HepG2 (cell line): ENCODE data around the gene CNGA2. TPM values are rescaled to one million over a fixed set of nuclear protein-coding genes. Genes with fewer than 3 reads are reported as not detected.

Experiments used
- ATAC-seq: fragments of 200-7000 bp; cut with Tn5 transposase; 3 replicates; pipeline ENCODE4 v1.9.1; 2020; ENCODE audit warnings: mild to moderate bottlenecking, moderate library complexity
- BruUV-seq: library from RNA; stranded (reverse); fragments of 400-500 nt; replicated peaks from 2 replicates; lab custom pipeline; 2021; lab: Mats Ljungman, UMichigan
- CTCF ChIA-PET: fragments of 300-600 bp; formaldehyde crosslinking; extraction: SDS; loops from one replicate; lab custom pipeline; 2021; ENCODE audit warnings: low total read pairs, inconsistent platforms, low intra/inter-chr PET ratio; lab: Yijun Ruan, JAX
- POLR2A ChIA-PET: fragments of 350-600 bp; sonication (Branson Sonifier 250); formaldehyde crosslinking; loops from one replicate; lab custom pipeline; 2020; ENCODE audit warnings: antibody characterized with exemption, inconsistent platforms; lab: Yijun Ruan, JAX
- DNase-seq: peaks from one replicate; pipeline ENCODE4 v3.0.0-alpha.2; 2015; ENCODE audit warnings: low spot score
- FAIRE-seq: peaks from 3 replicates; lab custom pipeline; 2011; peaks lifted over from hg19 to GRCh38; lab: Jason Lieb, UNC
- H2AFZ ChIP-seq: one replicate; pipeline ENCODE4 v1.6.1; 2011; ENCODE audit warnings: low read length, inconsistent platforms
- H3K27ac ChIP-seq: fragments of 300-600 bp; 3 replicates; pipeline ENCODE4 v1.8.0; 2011; ENCODE audit warnings: mixed run types, mild to moderate bottlenecking, mixed read lengths, low read length, inconsistent platforms; ENCODE audit not compliant: insufficient read depth; ENCODE audit errors: extremely low read length
- H3K27me3 ChIP-seq, 2 experiments: fragments of 200-600 bp in 1 of 2; 2 replicates in 1 of 2; 3 replicates in 1 of 2; pipeline versions ENCODE4 v1.6.0 to v1.8.0; 2011; ENCODE audit warnings: low read length in 2 of 2, mild to moderate bottlenecking in 2 of 2, moderate library complexity in 2 of 2, inconsistent platforms in 1 of 2; ENCODE audit not compliant: insufficient read depth in 2 of 2, control insufficient read depth in 1 of 2
- H3K36me3 ChIP-seq, 2 experiments: fragments of 200-600 bp in 1 of 2; replicated peaks in 1 of 2; 2 replicates in 1 of 2; 3 replicates in 1 of 2; pipeline versions ENCODE4 v1.5.1 to v1.8.0; 2011; ENCODE audit warnings: low read length in 2 of 2, inconsistent platforms in 1 of 2; ENCODE audit not compliant: insufficient read depth in 2 of 2, control insufficient read depth in 1 of 2
- H3K4me1 ChIP-seq: 2 replicates; pipeline ENCODE4 v1.5.1; 2012; ENCODE audit warnings: low read length, inconsistent platforms; ENCODE audit not compliant: insufficient read depth
- H3K4me2 ChIP-seq: 2 replicates; pipeline ENCODE4 v1.6.0; 2011; ENCODE audit warnings: low read depth, low read length, inconsistent platforms
- H3K4me3 ChIP-seq, 3 experiments: fragments of 200-600 bp in 1 of 3; sonication (generic), shearing (Covaris generic) in 1 of 3; replicated peaks in 1 of 3; 2 replicates each; pipeline ENCODE4 v1.5.1; 2011 to 2016; ENCODE audit warnings: low read length in 3 of 3, inconsistent platforms in 2 of 3, low read depth in 2 of 3, mild to moderate bottlenecking in 2 of 3, control low read depth in 1 of 3, mixed read lengths in 1 of 3; ENCODE audit not compliant: insufficient read depth in 1 of 3
- H3K79me2 ChIP-seq: one replicate; pipeline ENCODE4 v1.6.1; 2011; ENCODE audit warnings: low read length, inconsistent platforms; ENCODE audit not compliant: insufficient read depth
- H3K9ac ChIP-seq: 2 replicates; pipeline ENCODE4 v1.6.0; 2011; ENCODE audit warnings: mild to moderate bottlenecking, low read depth, low read length, inconsistent platforms; ENCODE audit not compliant: insufficient read depth
- H3K9me3 ChIP-seq: 2 replicates; pipeline ENCODE4 v1.5.1; 2012; ENCODE audit warnings: mild to moderate bottlenecking, low read length
- H4K20me1 ChIP-seq: 2 replicates; pipeline ENCODE4 v1.6.0; 2011; ENCODE audit warnings: inconsistent platforms, mild to moderate bottlenecking, low read length, moderate library complexity; ENCODE audit not compliant: insufficient read depth
- CREB3 ChIP-seq: sonication (generic); formaldehyde crosslinking; IDR thresholded peaks from 2 replicates; pipeline ENCODE4 v1.5.0; 2020; ENCODE audit warnings: missing genetic modification reagents
- DNMT1 ChIP-seq: sonication (generic); formaldehyde crosslinking; IDR thresholded peaks from 2 replicates; pipeline ENCODE4 v1.5.1; 2020; ENCODE audit warnings: mild to moderate bottlenecking, missing genetic modification reagents
- ETS1 ChIP-seq: sonication (generic); formaldehyde crosslinking; IDR thresholded peaks from 2 replicates; pipeline ENCODE4 v1.4.0; 2020; ENCODE audit warnings: missing genetic modification reagents
- GTF2F1 ChIP-seq: fragments of 150-350 bp; IDR thresholded peaks from 2 replicates; pipeline ENCODE4 v1.6.1; 2014; ENCODE audit warnings: low read length
- MAZ ChIP-seq, 2 experiments: sonication (generic) in 1 of 2; formaldehyde crosslinking in 1 of 2; IDR thresholded peaks; 2 replicates each; pipeline versions ENCODE4 v1.5.0 to v1.6.1; 2012 to 2020; ENCODE audit warnings: low read depth in 2 of 2, mild to moderate bottlenecking in 2 of 2, borderline replicate concordance in 1 of 2, improper control_type of control experiment in 1 of 2, low read length in 1 of 2, missing genetic modification reagents in 1 of 2, moderate library complexity in 1 of 2
- MEF2D ChIP-seq: sonication (generic); formaldehyde crosslinking; IDR thresholded peaks from 2 replicates; pipeline ENCODE4 v1.5.1; 2020; ENCODE audit warnings: mild to moderate bottlenecking, missing genetic modification reagents
- PLRG1 ChIP-seq: fragments of 450-650 bp; conservative IDR thresholded peaks from 2 replicates; pipeline ENCODE4 v1.6.1; 2016
- POLR2A ChIP-seq, 2 experiments: IDR thresholded peaks; 2 replicates each; pipeline ENCODE4 v1.6.1; 2011; ENCODE audit warnings: low read depth in 2 of 2, low read length in 2 of 2, mild to moderate bottlenecking in 1 of 2, moderate library complexity in 1 of 2; ENCODE audit not compliant: insufficient read depth in 1 of 2
- RARA ChIP-seq: IDR thresholded peaks from 2 replicates; pipeline ENCODE4 v1.6.1; 2016; ENCODE audit warnings: missing genetic modification reagents, missing compliant biosample characterization
- ZBTB3 ChIP-seq: sonication (generic); formaldehyde crosslinking; IDR thresholded peaks from 2 replicates; pipeline ENCODE4 v1.4.0; 2020; ENCODE audit warnings: low read depth, mild to moderate bottlenecking, moderate library complexity, missing genetic modification reagents, borderline replicate concordance
- ZNF282 ChIP-seq: fragments of 450-650 bp; IDR thresholded peaks from 2 replicates; pipeline ENCODE4 v1.6.1; 2018; ENCODE audit not compliant: partially characterized antibody
- ZNF318 ChIP-seq: sonication (generic); formaldehyde crosslinking; IDR thresholded peaks from 2 replicates; pipeline ENCODE4 v1.4.0; 2020; ENCODE audit warnings: mild to moderate bottlenecking, missing genetic modification reagents
- ZSCAN20 ChIP-seq: sonication (generic); formaldehyde crosslinking; IDR thresholded peaks from 2 replicates; pipeline ENCODE4 v1.4.0; 2020; ENCODE audit warnings: missing genetic modification reagents, mild to moderate bottlenecking, borderline replicate concordance
- WGBS: methylation state at CpG from one replicate; pipeline ENCODE4 v1.1.6; 2017; ENCODE audit warnings: low lambda C conversion rate; 5-methylcytosine and 5-hydroxymethylcytosine counted together
- in situ Hi-C: cut with HindIII; loops from 2 replicates; pipeline ENCODE4 v1.10.0; 2017; ENCODE audit warnings: low pct_unique_long_range_greater_than_20kb; ENCODE audit not compliant: extremely low pct_ligation_motif_present
- intact Hi-C: fragments of 100-400 bp; cut with micrococcal nuclease; formaldehyde crosslinking; loops from one replicate; pipeline ENCODE4 v1.10.0; 2022; ENCODE audit not compliant: unreplicated experiment
- polyA plus RNA-seq, 8 experiments: library from polyadenylated mRNA; depleted of rRNA in 3 of 8; stranded (reverse) in 7 of 8; unstranded in 1 of 8; fragments of >200 nt; fragmentation: Illumina TruSeq in 4 of 8; extraction: Trizol in 4 of 8; gene quantifications; 2 replicates each; pipeline versions ENCODE4 v1.2.1 to v1.2.3, GENCODE V29; 2011 to 2016; ENCODE audit warnings: low read depth in 4 of 8, missing spikeins in 1 of 8, mixed read lengths in 1 of 8; ENCODE audit not compliant: insufficient read depth in 1 of 8
- total RNA-seq, 5 experiments: library from RNA; depleted of rRNA; stranded (reverse); fragments of >200 nt; fragmentation: Illumina TruSeq; extraction: Trizol; gene quantifications; 2 replicates each; pipeline ENCODE4 v1.2.3, GENCODE V29; 2016; ENCODE audit warnings: low read depth in 1 of 5

The CNGA2 gene
- total and polyA plus RNA-seq, 2 of the 13 experiments (the other 11 are each of a cell fraction or from before 2014, with no cell fraction given), result not detected

GRCh38 chrX:151714362-151714761 lies 20.2 kb upstream of the CNGA2 start (continued):
- no peak for TF ChIP-seq ZNF318
- TF ChIP-seq CREB3 (CRISPR knock-in tag), result no peak
- no peak for TF ChIP-seq ZSCAN20 (CRISPR knock-in tag)

GRCh38 chrX:151715752-151716151 lies 18.8 kb upstream of the CNGA2 start, which contains the start of gene FATE1:
Gene FATE1, plus strand, starts transcription at chrX:151716035. Its CDS starts 85 bp downstream, at chrX:151716120.
- intact Hi-C loops, result no loop called here
- FAIRE-seq (no peak), DNase-seq (no peak), ATAC-seq (no peak)
- Histone ChIP-seq H2AFZ (no peak within 1 kb of the TSS), H3K36me3 (no peaks in the 10 kb centered on the region), H3K27me3 (no peaks in the 10 kb centered on the region), H3K9ac (no peak within 1 kb of the TSS), H3K4me2 (no peak within 1 kb of the TSS), H3K4me1 (no peaks in the 10 kb centered on the region), H3K79me2 (no peaks in the 10 kb centered on the region), H3K4me3 (no peak within 1 kb of the TSS), H3K27ac (no peak within 1 kb of the TSS), H4K20me1 (no peaks in the 10 kb centered on the region), H3K9me3 (no peaks in the 10 kb centered on the region)
- in situ Hi-C loops, result no loop called here
- no TSS peak for BruUV-seq
- POLR2A ChIA-PET, result no interaction called here
- CTCF ChIA-PET, result no interaction called here
- whole genome bisulfite sequencing, result 0% methylated on average over 2 of the region's 3 CpGs
- TF ChIP-seq DNMT1 (CRISPR knock-in tag), result no peak
- no peak for TF ChIP-seq GTF2F1
- TF ChIP-seq RARA, result no peak
- TF ChIP-seq POLR2A (IDR thresholded peaks at IDR 0.05; ENCODE audit: insufficient read depth in 1 of 2, low read depth in 2 of 2, low read length in 2 of 2), result no peak
- no peak for TF ChIP-seq PLRG1
- no peak for TF ChIP-seq MEF2D (CRISPR knock-in tag)
- TF ChIP-seq ZNF282, result no peak
- TF ChIP-seq ZBTB3 (CRISPR knock-in tag), result no peak
- TF ChIP-seq MAZ (IDR thresholded peaks at IDR 0.05; ENCODE audit: borderline replicate concordance, low read depth, low read length), result no peak
- no peak for TF ChIP-seq MAZ (CRISPR knock-in tag; IDR thresholded peaks at IDR 0.05; ENCODE audit: low read depth)
- TF ChIP-seq ETS1, result no peak
